KMS-11 (cell line): ENCODE results near the gene MRPS31.

ENCODE experiments used
- H2AFZ ChIP-seq: fragments of 200-600 bp; sonication (generic); 2 replicates; pipeline ENCODE4 v1.6.1; 2016; ENCODE audit warnings: antibody characterized with exemption, mixed run types, low read depth
- H3K27ac ChIP-seq: fragments of 200-600 bp; sonication (generic); 2 replicates; pipeline ENCODE4 v1.6.1; 2016; ENCODE audit warnings: mild to moderate bottlenecking, mixed run types
- H3K27me3 ChIP-seq: fragments of 200-600 bp; sonication (generic); 2 replicates; pipeline ENCODE4 v1.6.1; 2017; ENCODE audit warnings: mild to moderate bottlenecking, low read depth, mixed run types, moderate library complexity; ENCODE audit not compliant: insufficient read depth
- H3K36me3 ChIP-seq: fragments of 200-600 bp; sonication (generic); 2 replicates; pipeline ENCODE4 v1.6.1; 2017; ENCODE audit warnings: mild to moderate bottlenecking, mixed run types; ENCODE audit not compliant: insufficient read depth
- H3K4me1 ChIP-seq: fragments of 200-600 bp; sonication (generic); 2 replicates; pipeline ENCODE4 v1.6.1; 2016; ENCODE audit warnings: mild to moderate bottlenecking, low read depth, mixed run types; ENCODE audit not compliant: poor library complexity, severe bottlenecking
- H3K4me2 ChIP-seq: fragments of 200-600 bp; sonication (generic); 2 replicates; pipeline ENCODE4 v1.7.0; 2016; ENCODE audit warnings: mild to moderate bottlenecking, mixed run types
- H3K4me3 ChIP-seq: fragments of 200-600 bp; sonication (generic); IDR thresholded peaks from 2 replicates; pipeline ENCODE4 v1.6.1; 2017; ENCODE audit warnings: low read depth, low read length, mixed read lengths; ENCODE audit not compliant: insufficient read depth
- H3K79me2 ChIP-seq: fragments of 200-600 bp; sonication (generic); 2 replicates; pipeline ENCODE4 v1.6.1; 2016; ENCODE audit warnings: low read depth, mixed run types; ENCODE audit not compliant: insufficient read depth
- H3K9ac ChIP-seq: fragments of 200-600 bp; sonication (generic); 2 replicates; pipeline ENCODE4 v1.6.1; 2016; ENCODE audit warnings: mild to moderate bottlenecking, mixed run types
- H4K20me1 ChIP-seq: fragments of 200-600 bp; sonication (generic); 2 replicates; pipeline ENCODE4 v1.6.1; 2016; ENCODE audit warnings: mild to moderate bottlenecking, mixed run types; ENCODE audit not compliant: insufficient read depth
- CTCF ChIP-seq: fragments of 200-600 bp; sonication (generic); conservative IDR thresholded peaks from 2 replicates; pipeline ENCODE4 v1.6.1; 2017; ENCODE audit warnings: low read depth, mild to moderate bottlenecking, antibody characterized with exemption, low read length, moderate library complexity, mixed read lengths

Gene MRPS31

GRCh38 chr13:40764587-40765403, 6.2 kb downstream of the MRPS31 start:
- H3K27ac ChIP-seq, result no peak overlapping the region
- no peak overlapping the region for H3K9ac ChIP-seq
- H2AFZ ChIP-seq, result no peak overlapping the region
- no peak for TF ChIP-seq CTCF
- H3K79me2 ChIP-seq, result no peaks in the 10 kb centered on the region
- no peak overlapping the region for H3K4me2 ChIP-seq
- H3K4me3 ChIP-seq, result no peak overlapping the region
- no peaks in the 10 kb centered on the region for H4K20me1 ChIP-seq
- H3K36me3 ChIP-seq, result no peaks in the 10 kb centered on the region
- H3K4me1 ChIP-seq, result peaks cover under 1% of the 10 kb centered on the region
- no peaks in the 10 kb centered on the region for H3K27me3 ChIP-seq

GRCh38 chr13:40762849-40763248, 8.1 kb downstream of the MRPS31 start:
- no peaks in the 10 kb centered on the region for H3K4me1 ChIP-seq
- H2AFZ ChIP-seq, result no peak overlapping the region
- H3K4me2 ChIP-seq, result no peak overlapping the region
- no peaks in the 10 kb centered on the region for H4K20me1 ChIP-seq
- no peaks in the 10 kb centered on the region for H3K36me3 ChIP-seq
- no peak overlapping the region for H3K27ac ChIP-seq
- TF ChIP-seq CTCF, result no peak
- H3K4me3 ChIP-seq, result no peak overlapping the region
- H3K9ac ChIP-seq, result no peak overlapping the region
- H3K27me3 ChIP-seq, result no peaks in the 10 kb centered on the region
- no peaks in the 10 kb centered on the region for H3K79me2 ChIP-seq

- H3K4me3 ChIP-seq, result no peak overlapping the region
- no peaks in the 10 kb centered on the region for H3K36me3 ChIP-seq
- no peak overlapping the region for H3K27ac ChIP-seq
- H3K27me3 ChIP-seq, result no peaks in the 10 kb centered on the region
- H3K4me1 ChIP-seq, result no peaks in the 10 kb centered on the region
- H3K79me2 ChIP-seq, result no peaks in the 10 kb centered on the region
- no peak for TF ChIP-seq CTCF
- no peak overlapping the region for H2AFZ ChIP-seq
- H3K9ac ChIP-seq, result no peak overlapping the region
- no peak overlapping the region for H3K4me2 ChIP-seq
- no peaks in the 10 kb centered on the region for H4K20me1 ChIP-seq
These were observed 12.2 kb downstream of the MRPS31 start for GRCh38 chr13:40758811-40759210.

GRCh38 chr13:40756042-40756441, 14.9 kb downstream of the MRPS31 start:
- TF ChIP-seq CTCF, result no peak
- H3K27me3 ChIP-seq, result no peaks in the 10 kb centered on the region
- no peaks in the 10 kb centered on the region for H3K4me1 ChIP-seq
- H3K79me2 ChIP-seq, result no peaks in the 10 kb centered on the region
- no peak overlapping the region for H3K9ac ChIP-seq
- H2AFZ ChIP-seq, result no peak overlapping the region
- H3K4me2 ChIP-seq, result no peak overlapping the region
- H4K20me1 ChIP-seq, result no peaks in the 10 kb centered on the region
- no peak overlapping the region for H3K27ac ChIP-seq
- no peak overlapping the region for H3K4me3 ChIP-seq
- H3K36me3 ChIP-seq, result no peaks in the 10 kb centered on the region
